Endothelial cell of hepatic sinusoid (primary cell): Measurements from ENCODE around the gene YY1.
"Not testable (repeated sequence)": the region's sequence is repeated elsewhere in the genome, so short reads cannot be mapped to it uniquely, and the experiment has no call there.

Experiments
- in situ Hi-C: cut with HindIII; loops from 2 replicates; pipeline ENCODE4 v1.10.0; 2017; ENCODE audit warnings: low sequenced_read_pairs

The YY1 gene

GRCh38 chr14:100294963-100295330 is 56.0 kb downstream of the YY1 start:
- in situ Hi-C loops, result no loop called here

- in situ Hi-C loops, result no loop called here
These were observed 56.6 kb downstream of the YY1 start for GRCh38 chr14:100295376-100296105.

GRCh38 chr14:100296106-100296651 is 57.2 kb downstream of the YY1 start:
- in situ Hi-C loops, result no loop called here

- in situ Hi-C loops, result not testable (repeated sequence)
These were observed 57.8 kb downstream of the YY1 start for GRCh38 chr14:100296729-100297128.

- in situ Hi-C loops, result no loop called here
These were observed 58.7 kb downstream of the YY1 start for GRCh38 chr14:100297320-100298300.

- in situ Hi-C loops, result no loop called here
These were observed 59.8 kb downstream of the YY1 start for GRCh38 chr14:100298551-100299237.

GRCh38 chr14:100299238-100299560 is 60.3 kb downstream of the YY1 start:
- in situ Hi-C loops, result no loop called here

- in situ Hi-C loops, result no loop called here
These were observed 63.7 kb downstream of the YY1 start for GRCh38 chr14:100302616-100303015.

GRCh38 chr14:100303179-100303578 is 64.2 kb downstream of the YY1 start:
- in situ Hi-C loops, result no loop called here

GRCh38 chr14:100303925-100304324 is 65.0 kb downstream of the YY1 start:
- in situ Hi-C loops, result no loop called here

- in situ Hi-C loops, result no loop called here
These were observed 65.9 kb downstream of the YY1 start for GRCh38 chr14:100304825-100305323.

GRCh38 chr14:100305324-100306100 is 66.6 kb downstream of the YY1 start:
- in situ Hi-C loops, result no loop called here

- in situ Hi-C loops, result no loop called here
These were observed 67.4 kb downstream of the YY1 start, which contains the start of gene SLC25A29 for GRCh38 chr14:100306101-100306997. SLC25A29 (minus strand) TSS chr14:100306444; CDS start chr14:100306232, 212 bp downstream.

GRCh38 chr14:100306998-100307765 is 68.2 kb downstream of the YY1 start:
- in situ Hi-C loops, result no loop called here

GRCh38 chr14:100307766-100308426 is 69.0 kb downstream of the YY1 start:
- in situ Hi-C loops, result no loop called here

- in situ Hi-C loops, result not testable (repeated sequence)
These were observed 69.5 kb downstream of the YY1 start for GRCh38 chr14:100308427-100308792.

- in situ Hi-C loops, result no loop called here
These were observed 70.2 kb downstream of the YY1 start for GRCh38 chr14:100309028-100309737.
